GM12864 (cell line): ENCODE results near the gene AKAP10.
"Not testable (repeated sequence)": the region's sequence is repeated elsewhere in the genome, so short reads cannot be mapped to it uniquely, and the experiment has no call there.

Experiments used
- DNase-seq: peaks from one replicate; pipeline ENCODE4 v3.0.0-alpha.2; 2011; ENCODE audit warnings: low read depth
- H3K4me3 ChIP-seq: 2 replicates; pipeline ENCODE4 v1.5.1; 2011; ENCODE audit warnings: mild to moderate bottlenecking, low read depth, low read length, control low read depth
- TF ChIP-seq, protein P1 (sequence below): IDR thresholded peaks from 2 replicates; pipeline ENCODE4 v1.5.1; 2011; ENCODE audit warnings: low read depth, mild to moderate bottlenecking, moderate library complexity, low read length, control low read depth, inconsistent platforms; ENCODE audit errors: missing control alignments

AKAP10 gene

DNA sequence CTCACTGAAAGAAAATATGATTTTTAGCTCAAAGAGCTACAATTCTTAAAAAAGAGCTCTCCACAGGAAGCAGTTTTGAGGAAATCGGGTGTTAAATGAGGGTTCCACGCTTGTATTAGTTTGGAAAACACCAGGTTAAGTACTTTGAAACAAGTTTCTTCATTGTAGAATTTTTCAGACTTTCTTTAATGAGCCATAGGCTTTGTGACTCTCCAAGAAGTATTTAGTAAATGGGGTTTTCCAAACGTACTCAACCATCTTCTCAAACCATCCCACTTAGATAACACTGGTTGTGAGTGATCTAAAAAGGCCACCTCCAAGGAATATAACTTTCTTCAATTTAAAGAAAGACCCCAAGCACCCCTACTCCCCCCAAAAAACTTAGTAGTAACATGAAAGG, 112.6 kb downstream of the AKAP10 start:
- H3K4me3 ChIP-seq: no peak overlapping the region
- TF ChIP-seq, protein P1, sequence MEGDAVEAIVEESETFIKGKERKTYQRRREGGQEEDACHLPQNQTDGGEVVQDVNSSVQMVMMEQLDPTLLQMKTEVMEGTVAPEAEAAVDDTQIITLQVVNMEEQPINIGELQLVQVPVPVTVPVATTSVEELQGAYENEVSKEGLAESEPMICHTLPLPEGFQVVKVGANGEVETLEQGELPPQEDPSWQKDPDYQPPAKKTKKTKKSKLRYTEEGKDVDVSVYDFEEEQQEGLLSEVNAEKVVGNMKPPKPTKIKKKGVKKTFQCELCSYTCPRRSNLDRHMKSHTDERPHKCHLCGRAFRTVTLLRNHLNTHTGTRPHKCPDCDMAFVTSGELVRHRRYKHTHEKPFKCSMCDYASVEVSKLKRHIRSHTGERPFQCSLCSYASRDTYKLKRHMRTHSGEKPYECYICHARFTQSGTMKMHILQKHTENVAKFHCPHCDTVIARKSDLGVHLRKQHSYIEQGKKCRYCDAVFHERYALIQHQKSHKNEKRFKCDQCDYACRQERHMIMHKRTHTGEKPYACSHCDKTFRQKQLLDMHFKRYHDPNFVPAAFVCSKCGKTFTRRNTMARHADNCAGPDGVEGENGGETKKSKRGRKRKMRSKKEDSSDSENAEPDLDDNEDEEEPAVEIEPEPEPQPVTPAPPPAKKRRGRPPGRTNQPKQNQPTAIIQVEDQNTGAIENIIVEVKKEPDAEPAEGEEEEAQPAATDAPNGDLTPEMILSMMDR: no peak
- DNase-seq: no peak

- not testable (repeated sequence) for DNase-seq, H3K4me3 ChIP-seq
Measured at GRCh38 chr17:19860647-19861177, 116.9 kb downstream of the AKAP10 start.

- TF ChIP-seq, protein P1: no peak
- DNase-seq: no peak
- no peak overlapping the region for H3K4me3 ChIP-seq
Measured at GRCh38 chr17:19857640-19858039, 120.0 kb downstream of the AKAP10 start.
